Activated T-helper 2 cell treated with anti-CD3 and anti-CD28 coated beads, Interferon-gamma antibody, Interleukin-2, Interleukin-4, amounts not matched to agents 10 μg/mL and 5 μg/mL and 100 μg/mL, durations not matched to agents 14 hours and 24 hours and 36 hours (primary cell): ENCODE results near the gene CMTM4. TPM values are rescaled to one million over a fixed set of nuclear protein-coding genes. Genes with fewer than 3 reads are reported as not detected.
"Not testable (repeated sequence)": the region's sequence is repeated elsewhere in the genome, so short reads cannot be mapped to it uniquely, and the experiment has no call there.

ENCODE experiments used
- DNase-seq: peaks from one replicate; pipeline ENCODE4 v3.0.0; 2021; ENCODE audit warnings: low spot score
- H3K27ac Mint-ChIP-seq: one replicate; pipeline ENCODE4 v1.8.0; 2021; ENCODE audit warnings: mixed read lengths
- H3K27me3 Mint-ChIP-seq: one replicate; pipeline ENCODE4 v1.8.0; 2021; ENCODE audit warnings: low read depth, mixed read lengths
- H3K36me3 Mint-ChIP-seq: one replicate; pipeline ENCODE4 v1.8.0; 2021; ENCODE audit warnings: low read depth, mixed read lengths
- H3K4me1 Mint-ChIP-seq: one replicate; pipeline ENCODE4 v1.8.0; 2021; ENCODE audit warnings: low read depth, mixed read lengths
- H3K4me3 Mint-ChIP-seq: one replicate; pipeline ENCODE4 v1.8.0; 2021; ENCODE audit warnings: low read depth, mild to moderate bottlenecking, moderate library complexity, mixed read lengths
- H3K9me3 Mint-ChIP-seq: one replicate; pipeline ENCODE4 v1.8.0; 2021; ENCODE audit warnings: mixed read lengths
- intact Hi-C: fragments of 100-400 bp; cut with micrococcal nuclease; formaldehyde crosslinking; loops from one replicate; pipeline ENCODE4 v1.15.1; 2023
- total RNA-seq: library from RNA; stranded (reverse); gene quantifications from 2 replicates; pipeline ENCODE4 v1.2.3, GENCODE V29; 2022

CMTM4 gene
- total RNA-seq, 1 donor from 2014 or later: 4.0 TPM

- Mint-ChIP-seq H3K4me3 (peak overlapping the region; percentile 30), H3K27me3 (no peaks in the 10 kb centered on the region), H3K4me1 (peaks cover 40% of the 10 kb centered on the region), H3K27ac (peak overlapping the region; percentile 83), H3K9me3 (peaks cover 8% of the 10 kb centered on the region), H3K36me3 (peaks cover 12% of the 10 kb centered on the region)
- DNase-seq: no peak
- intact Hi-C loops: no loop called here
Measured at GRCh38 chr16:66598111-66598510, 98.4 kb downstream of the CMTM4 start.

- H3K36me3 Mint-ChIP-seq: peaks cover 12% of the 10 kb centered on the region
- DNase-seq: no peak
- H3K27me3 Mint-ChIP-seq: no peaks in the 10 kb centered on the region
- peak overlapping the region; percentile 96 for H3K27ac Mint-ChIP-seq
- peak overlapping the region; percentile 55 for H3K4me3 Mint-ChIP-seq
- intact Hi-C loops: loop anchor here (2.0 kb wide), 1 partner anchor 44 kb away; the partner anchor contains the start of gene CKLF
- H3K9me3 Mint-ChIP-seq: peaks cover 8% of the 10 kb centered on the region
- H3K4me1 Mint-ChIP-seq: peaks cover 36% of the 10 kb centered on the region
Measured at GRCh38 chr16:66596986-66597848, 99.3 kb downstream of the CMTM4 start.

GRCh38 chr16:66596559-66596958, 100.0 kb downstream of the CMTM4 start:
- H3K9me3 Mint-ChIP-seq, H3K27me3 Mint-ChIP-seq, DNase-seq, H3K4me3 Mint-ChIP-seq: not testable (repeated sequence)
- H3K36me3 Mint-ChIP-seq: peaks cover 12% of the 10 kb centered on the region
- H3K4me1 Mint-ChIP-seq: peaks cover 39% of the 10 kb centered on the region
- intact Hi-C loops: loop anchor here (2.0 kb wide), 1 partner anchor 44 kb away; the partner anchor contains the start of gene CKLF
- H3K27ac Mint-ChIP-seq: peak overlapping the region; percentile 96

GRCh38 chr16:66594739-66595138, 101.8 kb downstream of the CMTM4 start:
- Mint-ChIP-seq H3K27ac (peak overlapping the region; percentile 39), H3K27me3 (no peaks in the 10 kb centered on the region)

GRCh38 chr16:66592814-66593213, 103.7 kb downstream of the CMTM4 start:
- DNase-seq: no peak
- intact Hi-C loops: no loop called here
- Mint-ChIP-seq H3K4me3 (no peak overlapping the region), H3K9me3 (no peaks in the 10 kb centered on the region), H3K36me3 (no peaks in the 10 kb centered on the region), H3K27me3 (no peaks in the 10 kb centered on the region), H3K4me1 (peaks cover 42% of the 10 kb centered on the region), H3K27ac (no peak overlapping the region)

More at GRCh38 chr16:66594739-66595138, 101.8 kb downstream of the CMTM4 start:
- no peaks in the 10 kb centered on the region for H3K9me3 Mint-ChIP-seq
- peaks cover 45% of the 10 kb centered on the region for H3K4me1 Mint-ChIP-seq
- H3K4me3 Mint-ChIP-seq: no peak overlapping the region
- intact Hi-C loops: no loop called here
- no peak for DNase-seq
- peaks cover under 1% of the 10 kb centered on the region for H3K36me3 Mint-ChIP-seq

- no peak overlapping the region for H3K4me3 Mint-ChIP-seq
- intact Hi-C loops: no loop called here
Measured at GRCh38 chr16:66592241-66592640, 104.3 kb downstream of the CMTM4 start.

GRCh38 chr16:66591018-66591417, 105.5 kb downstream of the CMTM4 start:
- no peak overlapping the region for H3K27ac Mint-ChIP-seq
- no peaks in the 10 kb centered on the region for H3K36me3 Mint-ChIP-seq
- no peaks in the 10 kb centered on the region for H3K27me3 Mint-ChIP-seq
- intact Hi-C loops: no loop called here
- H3K4me3 Mint-ChIP-seq: peak overlapping the region; percentile 72
- peaks cover 41% of the 10 kb centered on the region for H3K4me1 Mint-ChIP-seq
- no peak for DNase-seq
- no peaks in the 10 kb centered on the region for H3K9me3 Mint-ChIP-seq

More at GRCh38 chr16:66592241-66592640, 104.3 kb downstream of the CMTM4 start:
- DNase-seq: no peak
- H3K27me3 Mint-ChIP-seq: no peaks in the 10 kb centered on the region
- H3K4me1 Mint-ChIP-seq: peaks cover 43% of the 10 kb centered on the region
- no peak overlapping the region for H3K27ac Mint-ChIP-seq
- no peaks in the 10 kb centered on the region for H3K9me3 Mint-ChIP-seq
- H3K36me3 Mint-ChIP-seq: no peaks in the 10 kb centered on the region

GRCh38 chr16:66590322-66590721, 106.2 kb downstream of the CMTM4 start:
- Mint-ChIP-seq H3K4me1 (peaks cover 41% of the 10 kb centered on the region), H3K9me3 (no peaks in the 10 kb centered on the region), H3K4me3 (peak overlapping the region; percentile 72), H3K27me3 (no peaks in the 10 kb centered on the region), H3K27ac (peak overlapping the region; percentile 54), H3K36me3 (no peaks in the 10 kb centered on the region)
- intact Hi-C loops: loop anchor here (1.0 kb wide), 2 partner anchors 14 to 184 kb away; partner anchors contain the start of gene CMTM3
- peak; percentile 33 for DNase-seq

GRCh38 chr16:66588981-66589713, 107.4 kb downstream of the CMTM4 start:
- intact Hi-C loops: loop anchor here (1.0 to 2.0 kb wide), 3 partner anchors 26 to 111 kb away; no protein-coding TSS in a partner anchor
- Mint-ChIP-seq H3K9me3 (no peaks in the 10 kb centered on the region), H3K27me3 (no peaks in the 10 kb centered on the region), H3K4me1 (peaks cover 35% of the 10 kb centered on the region), H3K4me3 (peak overlapping the region; percentile 72), H3K36me3 (no peaks in the 10 kb centered on the region), H3K27ac (peak overlapping the region; percentile 59)
- DNase-seq: peak; percentile 55

GRCh38 chr16:66587881-66588600, 108.5 kb downstream of the CMTM4 start:
- Mint-ChIP-seq H3K36me3 (no peaks in the 10 kb centered on the region), H3K4me1 (peaks cover 32% of the 10 kb centered on the region), H3K27me3 (no peaks in the 10 kb centered on the region), H3K9me3 (no peaks in the 10 kb centered on the region), H3K27ac (no peak overlapping the region), H3K4me3 (no peak overlapping the region)
- intact Hi-C loops: loop anchor here (2.0 kb wide), 2 partner anchors 25 to 71 kb away; no protein-coding TSS in a partner anchor
- DNase-seq: no peak

GRCh38 chr16:66585481-66586239, 110.9 kb downstream of the CMTM4 start:
- Mint-ChIP-seq H3K27ac (no peak overlapping the region), H3K4me3 (no peak overlapping the region), H3K4me1 (peaks cover 29% of the 10 kb centered on the region), H3K27me3 (no peaks in the 10 kb centered on the region), H3K36me3 (peaks cover 5% of the 10 kb centered on the region), H3K9me3 (no peaks in the 10 kb centered on the region)
- no peak for DNase-seq
- intact Hi-C loops: no loop called here
